HepG2 (cell line): ENCODE data around the gene C2orf80. TPM values are rescaled to one million over a fixed set of nuclear protein-coding genes. Genes with fewer than 3 reads are reported as not detected.
A peak's percentile ranks its signal among the peaks of the same experiment; 100 is the strongest.

Experiments used
- ATF2 ChIP-seq: sonication (generic); formaldehyde crosslinking; IDR thresholded peaks from 2 replicates; pipeline ENCODE4 v1.4.0; 2020; ENCODE audit warnings: missing genetic modification reagents
- GZF1 ChIP-seq: sonication (generic); formaldehyde crosslinking; IDR thresholded peaks from 2 replicates; pipeline ENCODE4 v1.5.1; 2020; ENCODE audit warnings: mild to moderate bottlenecking, missing genetic modification reagents
- KIAA2018 ChIP-seq: sonication (generic); formaldehyde crosslinking; IDR thresholded peaks from 2 replicates; pipeline ENCODE4 v1.5.0; 2020; ENCODE audit warnings: mild to moderate bottlenecking, missing genetic modification reagents, borderline replicate concordance
- NCOA2 ChIP-seq: sonication (generic); formaldehyde crosslinking; IDR thresholded peaks from 2 replicates; pipeline ENCODE4 v1.8.0; 2022; ENCODE audit warnings: inconsistent platforms
- PRDM15 ChIP-seq: sonication (generic); formaldehyde crosslinking; IDR thresholded peaks from 2 replicates; pipeline ENCODE4 v1.4.0; 2020; ENCODE audit warnings: missing genetic modification reagents
- ZNF383 ChIP-seq: sonication (generic); formaldehyde crosslinking; IDR thresholded peaks from 2 replicates; pipeline ENCODE4 v1.4.0; 2020; ENCODE audit warnings: missing genetic modification reagents, mild to moderate bottlenecking, borderline replicate concordance
- polyA plus RNA-seq, 8 experiments: library from polyadenylated mRNA; depleted of rRNA in 3 of 8; stranded (reverse) in 7 of 8; unstranded in 1 of 8; fragments of >200 nt; fragmentation: Illumina TruSeq in 4 of 8; extraction: Trizol in 4 of 8; gene quantifications; 2 replicates each; pipeline versions ENCODE4 v1.2.1 to v1.2.3, GENCODE V29; 2011 to 2016; ENCODE audit warnings: low read depth in 4 of 8, missing spikeins in 1 of 8, mixed read lengths in 1 of 8; ENCODE audit not compliant: insufficient read depth in 1 of 8
- total RNA-seq, 5 experiments: library from RNA; depleted of rRNA; stranded (reverse); fragments of >200 nt; fragmentation: Illumina TruSeq; extraction: Trizol; gene quantifications; 2 replicates each; pipeline ENCODE4 v1.2.3, GENCODE V29; 2016; ENCODE audit warnings: low read depth in 1 of 5
- TF ChIP-seq, protein P1 (sequence below): sonication (generic); formaldehyde crosslinking; IDR thresholded peaks from 2 replicates; pipeline ENCODE4 v1.4.0; 2020; ENCODE audit warnings: missing genetic modification reagents
- TF ChIP-seq, protein P2 (sequence below): sonication (generic); formaldehyde crosslinking; IDR thresholded peaks from 2 replicates; pipeline ENCODE4 v1.5.0; 2020; ENCODE audit warnings: missing genetic modification reagents
- TF ChIP-seq, protein P3 (sequence below): sonication (generic); formaldehyde crosslinking; IDR thresholded peaks from 2 replicates; pipeline ENCODE4 v1.8.1; 2022; ENCODE audit warnings: mild to moderate bottlenecking, missing genetic modification reagents

C2orf80 gene
- total and polyA plus RNA-seq, 2 of the 13 experiments (the other 11 are each of a cell fraction or from before 2014, with no cell fraction given) = not detected

GRCh38 chr2:208135794-208136715 is 53.8 kb downstream of the C2orf80 start (continued):
- TF ChIP-seq KIAA2018 = no peak
- no peak for TF ChIP-seq ZNF383 (CRISPR knock-in tag)
- 0 out of 2 replicates have a peak, but pooled peaks have one; percentile 37 for TF ChIP-seq GZF1 (CRISPR knock-in tag)
- TF ChIP-seq, protein P1, sequence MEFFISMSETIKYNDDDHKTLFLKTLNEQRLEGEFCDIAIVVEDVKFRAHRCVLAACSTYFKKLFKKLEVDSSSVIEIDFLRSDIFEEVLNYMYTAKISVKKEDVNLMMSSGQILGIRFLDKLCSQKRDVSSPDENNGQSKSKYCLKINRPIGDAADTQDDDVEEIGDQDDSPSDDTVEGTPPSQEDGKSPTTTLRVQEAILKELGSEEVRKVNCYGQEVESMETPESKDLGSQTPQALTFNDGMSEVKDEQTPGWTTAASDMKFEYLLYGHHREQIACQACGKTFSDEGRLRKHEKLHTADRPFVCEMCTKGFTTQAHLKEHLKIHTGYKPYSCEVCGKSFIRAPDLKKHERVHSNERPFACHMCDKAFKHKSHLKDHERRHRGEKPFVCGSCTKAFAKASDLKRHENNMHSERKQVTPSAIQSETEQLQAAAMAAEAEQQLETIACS (CRISPR knock-in tag) = no peak
- no peak for TF ChIP-seq PRDM15 (CRISPR knock-in tag)
- TF ChIP-seq ATF2 = no peak
- TF ChIP-seq NCOA2 (CRISPR knock-in tag) = peak; percentile 29; the same call in 1 of the 2 replicates
- TF ChIP-seq, protein P2, sequence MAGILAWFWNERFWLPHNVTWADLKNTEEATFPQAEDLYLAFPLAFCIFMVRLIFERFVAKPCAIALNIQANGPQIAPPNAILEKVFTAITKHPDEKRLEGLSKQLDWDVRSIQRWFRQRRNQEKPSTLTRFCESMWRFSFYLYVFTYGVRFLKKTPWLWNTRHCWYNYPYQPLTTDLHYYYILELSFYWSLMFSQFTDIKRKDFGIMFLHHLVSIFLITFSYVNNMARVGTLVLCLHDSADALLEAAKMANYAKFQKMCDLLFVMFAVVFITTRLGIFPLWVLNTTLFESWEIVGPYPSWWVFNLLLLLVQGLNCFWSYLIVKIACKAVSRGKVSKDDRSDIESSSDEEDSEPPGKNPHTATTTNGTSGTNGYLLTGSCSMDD (CRISPR knock-in tag) = no peak
- TF ChIP-seq, protein P3, sequence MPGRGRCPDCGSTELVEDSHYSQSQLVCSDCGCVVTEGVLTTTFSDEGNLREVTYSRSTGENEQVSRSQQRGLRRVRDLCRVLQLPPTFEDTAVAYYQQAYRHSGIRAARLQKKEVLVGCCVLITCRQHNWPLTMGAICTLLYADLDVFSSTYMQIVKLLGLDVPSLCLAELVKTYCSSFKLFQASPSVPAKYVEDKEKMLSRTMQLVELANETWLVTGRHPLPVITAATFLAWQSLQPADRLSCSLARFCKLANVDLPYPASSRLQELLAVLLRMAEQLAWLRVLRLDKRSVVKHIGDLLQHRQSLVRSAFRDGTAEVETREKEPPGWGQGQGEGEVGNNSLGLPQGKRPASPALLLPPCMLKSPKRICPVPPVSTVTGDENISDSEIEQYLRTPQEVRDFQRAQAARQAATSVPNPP (CRISPR knock-in tag) = no peak
